GM15510 (cell line): ENCODE data around the gene CCDC40.

Experiments used
- POLR2A ChIP-seq: IDR thresholded peaks from 3 replicates; pipeline ENCODE4 v1.6.1; 2011; ENCODE audit warnings: borderline replicate concordance; ENCODE audit not compliant: insufficient read length; ENCODE audit errors: extremely low read depth

CCDC40 gene

DNA sequence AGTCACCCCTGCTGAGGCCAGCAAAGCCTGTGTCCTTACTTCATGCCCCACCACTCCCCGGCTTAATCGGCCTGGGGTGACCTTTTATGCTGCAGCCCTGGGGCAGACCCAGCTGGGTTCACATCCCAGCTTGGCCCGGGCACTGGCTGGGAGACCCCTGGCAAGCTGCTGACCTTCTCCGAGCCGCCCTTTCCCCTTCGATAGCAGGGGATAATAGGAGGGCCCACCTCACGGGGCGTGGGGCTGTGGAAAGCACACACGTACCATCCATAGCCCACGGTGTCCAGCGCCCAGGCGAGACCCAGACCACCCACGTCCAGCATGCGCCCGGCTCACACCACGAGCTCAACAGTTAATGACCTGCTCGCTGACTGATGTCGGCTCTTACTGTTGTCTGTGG, 27.6 kb upstream of the CCDC40 start:
- TF ChIP-seq POLR2A: no peak

DNA sequence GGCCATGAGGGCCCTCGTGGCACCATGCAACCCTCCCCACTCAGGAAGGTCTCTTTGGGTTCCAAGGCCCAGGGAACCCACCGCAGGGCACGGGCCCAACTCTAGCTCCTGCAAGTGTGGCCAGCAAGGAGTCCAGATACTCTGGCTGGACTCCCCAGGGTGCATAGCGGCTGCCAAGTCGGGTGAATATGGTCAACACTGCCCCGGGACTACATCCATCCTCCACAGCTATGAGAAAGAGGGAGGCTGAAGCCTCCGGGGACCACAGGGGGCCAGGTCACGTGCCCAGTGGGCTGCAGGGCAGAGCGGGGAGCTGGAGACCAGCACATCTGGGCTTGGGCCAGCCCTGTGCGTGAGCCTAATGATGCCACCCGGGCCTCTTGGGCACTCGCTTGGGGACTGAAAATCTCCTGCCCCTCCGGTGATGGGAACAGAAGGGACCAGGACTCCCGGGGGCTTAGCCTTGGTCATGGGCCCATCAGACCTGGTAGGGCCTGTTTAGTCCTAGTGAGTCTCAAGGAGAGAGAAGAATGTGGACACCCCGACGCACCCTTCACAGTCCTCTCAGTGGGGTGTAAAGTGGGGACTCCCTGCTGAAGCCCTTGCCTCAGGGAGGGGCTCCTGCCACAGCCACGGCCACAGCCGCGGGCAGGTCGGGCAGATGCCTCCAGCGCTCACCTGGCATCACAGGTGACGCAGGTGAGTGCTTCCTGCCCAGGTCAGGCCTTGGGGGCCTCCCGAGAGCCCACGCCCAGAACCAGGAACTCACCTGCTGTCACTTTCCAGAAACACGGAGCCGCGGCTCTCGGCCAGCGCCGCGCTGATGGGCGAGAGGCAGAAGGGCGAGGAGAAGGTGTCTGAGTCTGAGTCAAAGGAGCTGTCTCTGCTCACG, 26.8 kb upstream of the CCDC40 start:
- TF ChIP-seq POLR2A: no peak

DNA sequence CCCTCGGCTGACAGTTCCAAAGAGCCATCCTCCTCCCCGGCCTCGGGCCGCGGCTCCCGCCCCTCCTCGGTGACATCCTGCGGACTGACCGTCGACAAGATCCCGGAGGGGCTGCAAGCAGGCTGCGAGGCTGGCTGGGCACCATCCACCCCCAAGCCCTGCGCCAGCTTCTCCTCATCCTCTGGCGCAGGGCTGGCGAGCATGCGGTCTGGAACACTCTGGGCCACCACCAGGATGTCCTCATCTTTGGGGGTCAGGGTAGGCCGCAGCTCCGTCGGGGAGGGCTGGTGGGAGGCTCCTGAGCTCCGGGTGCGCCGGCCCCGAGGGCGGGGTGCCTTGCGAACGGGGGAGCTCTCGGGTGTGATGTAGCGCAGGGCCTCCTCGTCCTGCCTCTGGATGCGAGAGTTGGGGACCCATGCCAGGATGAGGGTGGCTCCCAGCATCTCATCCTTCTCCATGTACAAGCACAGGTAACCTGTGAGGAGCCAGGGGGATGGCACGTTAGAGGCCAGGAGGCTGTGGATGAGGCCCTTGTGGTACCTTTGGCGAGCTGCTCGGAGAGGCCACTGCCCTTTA, 26.1 kb upstream of the CCDC40 start:
- no peak for TF ChIP-seq POLR2A

DNA sequence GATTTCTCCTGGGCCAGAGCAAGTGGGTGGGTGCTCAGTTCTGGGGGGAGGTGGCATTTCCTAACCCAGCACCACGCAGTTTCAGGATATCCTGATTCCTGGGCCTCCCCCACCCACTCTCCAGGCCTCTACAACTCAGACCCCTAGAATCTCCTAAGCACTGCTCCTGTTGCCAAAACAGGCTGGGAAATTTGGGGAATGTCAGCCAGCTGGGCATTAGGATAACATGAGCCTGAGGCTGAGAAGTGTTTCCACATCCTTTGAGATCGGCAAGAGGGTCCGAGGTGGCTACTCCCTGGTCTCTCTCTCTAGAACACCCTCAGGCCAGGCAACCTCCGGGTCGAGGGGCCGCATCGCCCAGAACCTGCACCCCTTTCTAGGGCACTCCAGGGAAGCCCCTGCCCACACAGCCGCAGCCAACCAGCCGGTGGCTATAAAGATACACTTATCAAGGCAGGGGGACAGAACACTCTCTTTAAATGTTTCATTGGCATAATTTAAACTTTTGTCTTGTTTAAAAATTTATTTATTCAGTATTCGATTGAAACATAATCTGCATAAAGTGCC, 24.4 kb upstream of the CCDC40 start:
- no peak for TF ChIP-seq POLR2A

DNA sequence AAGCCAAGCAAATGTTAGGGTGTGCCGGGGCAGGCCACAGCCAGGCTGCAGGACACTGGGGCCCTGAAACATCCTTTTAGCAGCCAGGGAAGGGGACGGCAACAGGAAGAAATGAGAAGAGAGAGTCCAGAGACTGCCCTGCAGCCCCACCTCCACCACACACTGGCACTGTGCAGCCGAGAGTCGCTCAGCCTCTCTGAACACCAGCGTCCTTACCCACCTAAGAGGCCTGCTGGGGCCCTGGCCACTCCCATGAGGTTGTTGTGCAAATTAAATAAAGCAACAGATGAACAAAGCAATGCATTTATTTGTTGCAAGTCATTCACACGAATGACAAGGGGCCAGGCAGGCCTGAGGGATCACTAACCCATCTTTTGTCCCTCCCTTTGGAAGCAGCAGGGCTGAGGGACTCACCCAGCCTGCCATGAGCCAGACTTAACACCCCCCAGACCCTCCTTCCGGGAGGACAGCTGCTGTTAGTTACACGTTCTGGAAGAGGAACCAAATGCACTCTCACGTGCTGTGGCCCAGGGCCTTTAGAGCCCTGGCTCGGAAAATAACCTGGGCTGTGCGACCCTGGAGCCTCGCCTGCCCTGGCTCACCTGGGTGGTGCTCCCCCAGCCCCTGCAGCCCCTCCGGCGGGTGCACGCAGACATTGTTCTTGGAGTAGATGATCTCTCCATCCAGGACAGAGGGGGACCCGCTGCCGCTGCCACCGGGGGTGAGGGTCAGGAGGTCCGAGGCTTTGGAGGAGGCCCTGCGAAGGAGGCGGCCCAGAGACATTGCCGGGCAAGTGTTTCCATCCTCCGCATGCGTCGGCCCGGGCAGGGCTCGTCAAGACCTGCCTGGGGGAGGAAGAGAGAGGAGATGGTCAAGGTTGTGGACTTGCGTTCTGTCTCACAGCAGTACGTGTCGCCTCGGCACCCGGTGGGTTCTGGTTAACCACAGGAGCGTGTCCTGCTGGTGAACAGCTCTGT, 23.4 kb upstream of the CCDC40 start:
- TF ChIP-seq POLR2A: no peak

DNA sequence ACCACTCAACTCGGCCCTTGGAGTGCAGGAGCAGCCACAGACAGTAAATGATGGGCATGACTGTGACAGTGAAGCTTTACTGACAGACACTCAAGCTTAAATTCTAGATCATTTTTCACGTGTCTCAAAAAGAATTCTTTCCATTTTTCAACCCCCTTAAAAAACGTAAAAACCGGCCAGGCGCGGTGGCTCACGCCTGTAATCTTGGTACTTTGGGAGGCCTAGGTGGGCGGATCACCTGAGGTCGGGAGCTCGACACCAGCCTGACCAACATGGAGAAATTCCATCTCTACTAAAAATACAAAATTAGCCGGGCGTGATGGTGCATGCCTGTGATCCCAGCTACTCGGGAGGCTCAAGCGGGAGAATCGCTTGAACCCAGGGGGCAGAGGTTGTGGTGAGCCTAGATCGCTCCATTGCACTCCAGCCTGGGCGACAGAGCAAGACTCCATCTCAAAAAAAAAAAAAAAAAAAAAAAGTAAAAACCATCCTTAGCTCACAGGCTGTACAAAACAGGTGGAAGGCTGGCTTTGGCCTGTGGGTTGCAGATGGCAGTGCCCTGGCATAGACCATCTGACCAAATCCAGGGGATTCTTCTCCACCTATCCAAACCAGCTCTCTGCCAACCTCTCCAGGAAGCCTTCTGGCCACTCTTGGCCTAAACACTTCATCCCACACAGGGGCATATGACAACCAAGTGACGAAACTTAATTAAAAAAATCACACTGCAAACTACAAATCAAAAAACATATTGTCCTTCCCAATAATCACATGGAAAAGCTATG, 19.0 kb upstream of the CCDC40 start:
- TF ChIP-seq POLR2A: no peak

DNA sequence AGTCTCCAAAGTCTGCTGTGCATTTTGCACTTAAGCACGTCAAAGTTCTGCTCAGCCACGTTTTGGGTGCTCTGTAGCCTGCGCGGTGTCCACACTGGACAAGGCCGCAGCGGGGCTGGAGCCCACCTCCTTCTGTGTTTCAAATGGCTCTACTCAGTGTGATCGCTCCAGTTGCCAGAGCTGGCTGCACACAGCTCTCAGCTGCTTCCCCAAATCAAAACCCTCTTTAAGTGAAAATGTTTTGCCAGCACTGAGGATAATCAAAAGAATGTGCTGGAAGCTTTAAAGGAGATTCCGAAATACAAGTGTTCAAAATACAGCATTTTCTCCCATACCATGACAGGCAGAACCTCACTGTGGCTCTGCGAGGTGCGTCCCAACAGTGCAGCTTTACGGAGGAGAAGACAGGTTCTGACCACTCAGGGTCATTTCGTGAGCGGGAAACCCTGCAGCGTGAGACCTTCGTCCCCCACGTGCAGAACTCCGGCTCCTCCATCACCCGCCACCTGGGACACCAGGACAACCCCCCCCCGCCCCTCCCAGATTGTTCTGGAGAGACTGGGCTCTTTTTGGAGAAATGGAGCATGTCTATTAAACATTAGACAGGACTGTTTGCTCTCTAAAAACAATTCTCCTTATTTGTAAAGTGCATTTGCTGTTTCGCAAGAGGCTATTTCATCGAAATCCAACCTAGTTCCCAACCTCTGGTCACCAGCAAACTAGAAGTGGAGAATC, 17.4 kb upstream of the CCDC40 start:
- TF ChIP-seq POLR2A: no peak

DNA sequence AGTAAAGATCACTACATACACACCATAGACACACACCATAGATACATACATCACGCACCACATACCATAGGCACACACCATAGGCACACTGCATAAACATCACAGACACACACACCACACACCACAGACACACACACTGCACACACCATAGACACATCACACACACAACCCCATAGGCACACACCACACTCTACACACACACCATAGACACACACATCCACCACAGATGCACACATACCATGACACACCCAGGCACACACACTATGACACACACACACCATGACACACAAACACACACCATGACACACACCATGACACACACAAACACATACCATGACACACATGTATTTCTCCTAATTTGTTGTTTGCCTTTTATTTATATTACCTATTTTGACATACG, 14.8 kb upstream of the CCDC40 start:
- no peak for TF ChIP-seq POLR2A

DNA sequence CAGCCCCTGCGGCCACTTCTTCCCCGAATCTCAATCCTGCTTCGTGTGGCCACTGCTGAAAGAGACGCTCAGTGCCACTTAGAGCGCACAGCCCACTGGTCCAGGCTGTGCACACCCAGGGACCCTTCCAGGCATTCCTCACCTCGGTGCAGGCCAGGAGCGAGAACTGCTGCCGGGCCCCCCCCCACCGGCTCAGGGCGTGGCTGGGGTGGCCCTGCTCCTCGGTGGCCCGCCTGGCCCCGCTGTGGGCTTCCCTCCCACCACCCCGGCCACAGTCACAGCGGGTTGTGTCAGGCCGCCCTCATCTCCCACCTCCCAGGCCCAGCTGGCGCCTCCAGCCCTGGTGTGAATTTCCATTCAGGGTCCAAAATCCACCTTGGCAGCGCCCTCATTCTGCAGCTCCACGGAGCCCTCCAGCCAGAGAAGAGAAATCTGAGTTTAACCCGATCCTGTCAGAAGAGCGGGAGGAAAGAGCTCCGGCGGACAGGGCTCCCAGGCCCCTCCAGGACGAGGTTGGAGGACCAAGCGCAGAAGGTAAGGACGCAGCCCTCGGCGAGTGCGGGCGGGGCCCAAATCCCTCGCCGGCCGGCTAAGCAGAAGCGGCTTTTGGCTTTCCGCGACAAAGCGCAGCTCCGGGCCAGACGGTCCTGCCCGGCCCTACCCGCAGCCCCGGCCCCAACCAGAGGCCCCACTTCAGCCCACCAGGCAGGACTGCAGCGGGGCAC, 12.8 kb upstream of the CCDC40 start:
- TF ChIP-seq POLR2A: no peak

DNA sequence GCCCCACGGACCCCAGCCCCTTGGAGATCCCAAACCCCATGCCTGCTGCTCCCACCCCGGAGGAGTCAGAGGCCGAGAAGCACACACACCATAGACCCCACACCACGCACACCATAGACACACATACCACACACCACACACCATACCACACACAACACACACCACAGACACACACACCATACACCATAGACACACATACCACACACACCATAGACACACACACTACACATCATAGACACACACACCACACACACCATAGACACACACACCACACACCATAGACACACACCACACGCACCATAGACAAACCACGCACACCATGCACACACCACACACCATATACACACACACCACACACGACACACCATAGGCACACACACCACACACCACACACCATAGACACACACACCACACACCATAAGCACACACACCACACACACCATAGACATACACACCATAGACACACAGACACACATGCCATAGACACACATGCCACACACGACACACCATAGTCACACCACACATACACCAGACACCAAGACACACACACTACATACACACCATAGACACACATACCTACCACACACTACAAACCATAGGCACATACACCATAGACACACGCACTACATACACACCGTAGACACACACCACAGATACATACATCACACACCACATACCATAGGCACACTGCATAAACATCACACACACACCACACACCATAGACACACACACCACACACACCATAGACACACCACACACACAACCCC, 12.1 kb upstream of the CCDC40 start:
- TF ChIP-seq POLR2A: no peak

DNA sequence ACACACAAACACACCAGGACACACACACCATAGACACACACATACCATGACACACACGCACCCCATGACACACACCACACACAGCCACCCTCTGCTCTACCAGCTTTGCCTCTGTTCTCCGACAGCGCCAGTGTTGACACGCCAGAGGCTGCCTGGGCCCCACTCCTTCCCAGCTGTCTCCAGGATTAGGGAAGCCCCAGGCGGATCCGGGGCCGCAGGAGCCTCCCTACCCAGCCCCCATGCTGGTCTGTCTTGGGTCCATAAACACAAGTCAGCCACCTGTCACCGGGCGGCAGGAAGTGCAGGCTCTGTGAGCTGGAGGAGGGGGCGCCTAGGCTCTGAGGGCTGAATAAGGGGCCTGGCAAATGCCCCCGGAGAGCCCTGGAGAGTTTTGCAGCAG, 11.3 kb upstream of the CCDC40 start:
- TF ChIP-seq POLR2A: no peak

DNA sequence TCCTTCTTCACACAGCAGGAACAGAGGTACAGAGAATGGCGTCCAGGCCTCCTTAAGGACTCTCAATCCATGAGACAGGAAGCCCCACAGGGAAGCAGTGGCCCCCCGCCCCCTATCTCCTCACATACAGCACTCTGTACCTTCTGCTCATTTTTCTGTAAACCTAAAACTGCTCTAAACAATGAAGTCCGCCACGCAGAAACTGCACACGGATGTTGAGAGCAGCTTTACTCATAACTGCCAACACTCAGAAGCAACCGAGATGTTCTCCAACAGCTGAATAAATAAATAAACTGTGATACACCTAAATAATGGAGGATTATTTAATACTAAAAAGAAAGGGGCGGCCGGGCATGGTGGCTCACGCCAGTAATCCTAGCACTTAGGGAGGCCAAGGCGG, 10.6 kb upstream of the CCDC40 start:
- no peak for TF ChIP-seq POLR2A
